Endodermal cell (in vitro differentiated cells): ENCODE results near the gene POR. TPM values are rescaled to one million over a fixed set of nuclear protein-coding genes. Genes with fewer than 3 reads are reported as not detected.

Experiments used
- DNase-seq: peaks from one replicate; pipeline ENCODE4 v3.0.0-alpha.2; 2017
- H3K27ac ChIP-seq: 2 replicates; pipeline ENCODE4 v1.5.1; 2013; ENCODE audit warnings: mild to moderate bottlenecking, low read depth, low read length, moderate library complexity
- H3K27me3 ChIP-seq: 2 replicates; pipeline ENCODE4 v1.6.1; 2013; ENCODE audit warnings: mild to moderate bottlenecking, low read length, moderate library complexity; ENCODE audit not compliant: insufficient read depth, control insufficient read depth, poor library complexity, severe bottlenecking
- H3K36me3 ChIP-seq: 2 replicates; pipeline ENCODE4 v1.7.0; 2013; ENCODE audit warnings: mild to moderate bottlenecking, low read length, moderate library complexity; ENCODE audit not compliant: control insufficient read depth, insufficient read depth
- H3K4me1 ChIP-seq: one replicate; pipeline ENCODE4 v1.7.0; 2013; ENCODE audit warnings: low read length; ENCODE audit not compliant: control insufficient read depth, insufficient read depth
- H3K4me3 ChIP-seq: 2 replicates; pipeline ENCODE4 v1.5.1; 2013; ENCODE audit warnings: mild to moderate bottlenecking, low read length, moderate library complexity
- H3K9ac ChIP-seq: 2 replicates; pipeline ENCODE4 v1.6.1; 2013; ENCODE audit warnings: mild to moderate bottlenecking, low read length, moderate library complexity; ENCODE audit not compliant: poor library complexity, severe bottlenecking; ENCODE audit errors: extremely low read depth
- H3K9me3 ChIP-seq: 2 replicates; pipeline ENCODE4 v1.6.1; 2013; ENCODE audit warnings: mild to moderate bottlenecking, low read length, moderate library complexity; ENCODE audit not compliant: control insufficient read depth
- H3K27ac Mint-ChIP-seq: 2 replicates; pipeline ENCODE4 v1.8.0; 2020; ENCODE audit warnings: mixed read lengths
- H3K27me3 Mint-ChIP-seq: 2 replicates; pipeline ENCODE4 v1.8.0; 2021; ENCODE audit warnings: mild to moderate bottlenecking, mixed read lengths; ENCODE audit not compliant: insufficient read depth
- H3K36me3 Mint-ChIP-seq: 2 replicates; pipeline ENCODE4 v1.8.0; 2020; ENCODE audit warnings: low read depth, mixed read lengths
- H3K4me1 Mint-ChIP-seq: 2 replicates; pipeline ENCODE4 v1.8.0; 2020; ENCODE audit warnings: mixed read lengths
- H3K4me3 Mint-ChIP-seq: 2 replicates; pipeline ENCODE4 v1.8.0; 2020; ENCODE audit warnings: mild to moderate bottlenecking, moderate library complexity, mixed read lengths
- H3K9me3 Mint-ChIP-seq: 2 replicates; pipeline ENCODE4 v1.8.0; 2020; ENCODE audit warnings: mild to moderate bottlenecking, mixed read lengths
- CTCF ChIP-seq: fragments of 200-600 bp; sonication (generic); conservative IDR thresholded peaks from 2 replicates; pipeline ENCODE4 v1.5.0; 2021; ENCODE audit warnings: antibody characterized with exemption, mild to moderate bottlenecking
- WGBS, 2 experiments: methylation state at CpG; one replicate each; pipeline versions ENCODE4 v1.1.5 to v1.1.7; 2013; ENCODE audit warnings: missing lambda C conversion rate in 2 of 2, mixed read lengths in 1 of 2; ENCODE audit not compliant: insufficient coverage in 1 of 2, insufficient read length in 1 of 2; 5-methylcytosine and 5-hydroxymethylcytosine counted together
- total RNA-seq, 2 donors: library from RNA; stranded (reverse); fragmentation: NEBNext Ultra II Directional in 1 of 2; extraction: Animal tissue kit (Norgen Biotek cat#: 25700) in 1 of 2; gene quantifications; 2 replicates in 1 of 2; 3 replicates in 1 of 2; pipeline ENCODE4 v1.2.1, GENCODE V29; 2021

The POR gene
- total RNA-seq, 2 donors from 2014 or later: 85.2 to 92.9 TPM

- Mint-ChIP-seq H3K9me3 (no peaks in the 10 kb centered on the region), H3K4me3 (no peak overlapping the region), H3K4me1 (no peaks in the 10 kb centered on the region), H3K27me3 (no peaks in the 10 kb centered on the region), H3K36me3 (peaks cover 46% of the 10 kb centered on the region), H3K27ac (peak overlapping the region; percentile 53)
- H3K4me3 ChIP-seq: no peak overlapping the region
- WGBS, 2 experiments: 76 to 91% methylated on average over 4 to 8 of the region's 8 CpGs
- peaks cover 32% of the 10 kb centered on the region for H3K36me3 ChIP-seq
- no peaks in the 10 kb centered on the region for H3K9me3 ChIP-seq
- H3K4me1 ChIP-seq: no peaks in the 10 kb centered on the region
- no peak for DNase-seq
- no peak for TF ChIP-seq CTCF
- H3K9ac ChIP-seq: no peak overlapping the region
- no peak overlapping the region for H3K27ac ChIP-seq
- no peaks in the 10 kb centered on the region for H3K27me3 ChIP-seq
Observed at GRCh38 chr7:76008156-76008687, 93.3 kb downstream of the POR start.

- TF ChIP-seq CTCF: no peak
- Mint-ChIP-seq H3K36me3 (peaks cover 48% of the 10 kb centered on the region), H3K27me3 (no peaks in the 10 kb centered on the region), H3K4me1 (no peaks in the 10 kb centered on the region), H3K27ac (peak overlapping the region; percentile 60), H3K9me3 (no peaks in the 10 kb centered on the region), H3K4me3 (no peak overlapping the region)
- 92 to 96% methylated on average over 9 to 11 of the region's 11 CpGs for WGBS, 2 experiments
- no peak overlapping the region for H3K27ac ChIP-seq
- DNase-seq: no peak
- H3K27me3 ChIP-seq: no peaks in the 10 kb centered on the region
- H3K4me3 ChIP-seq: no peak overlapping the region
- H3K4me1 ChIP-seq: no peaks in the 10 kb centered on the region
- H3K36me3 ChIP-seq: peaks cover 32% of the 10 kb centered on the region
- no peaks in the 10 kb centered on the region for H3K9me3 ChIP-seq
- no peak overlapping the region for H3K9ac ChIP-seq
Observed at GRCh38 chr7:76009672-76010600, 95.0 kb downstream of the POR start.

- no peak for TF ChIP-seq CTCF
- no peaks in the 10 kb centered on the region for H3K4me1 Mint-ChIP-seq
- Histone ChIP-seq H3K27me3 (no peaks in the 10 kb centered on the region), H3K27ac (no peak overlapping the region), H3K36me3 (peaks cover 42% of the 10 kb centered on the region), H3K9me3 (no peaks in the 10 kb centered on the region), H3K4me3 (no peak overlapping the region), H3K9ac (no peak overlapping the region), H3K4me1 (no peaks in the 10 kb centered on the region)
- WGBS, 2 experiments: 91 to 98% methylated on average over 6 to 8 of the region's 8 CpGs
- H3K9me3 Mint-ChIP-seq: no peaks in the 10 kb centered on the region
- no peak for DNase-seq
- H3K4me3 Mint-ChIP-seq: no peak overlapping the region
- no peak overlapping the region for H3K27ac Mint-ChIP-seq
- H3K27me3 Mint-ChIP-seq: no peaks in the 10 kb centered on the region
- H3K36me3 Mint-ChIP-seq: peaks cover 49% of the 10 kb centered on the region
Observed at GRCh38 chr7:76011442-76011861, 96.5 kb downstream of the POR start.
